HK-2 (cell line): ENCODE results near the gene CADPS2.
"Not testable (repeated sequence)": the region's sequence is repeated elsewhere in the genome, so short reads cannot be mapped to it uniquely, and the experiment has no call there.

Experiments
- DNase-seq: peaks from one replicate; pipeline ENCODE4 v3.0.0-alpha.2; 2018; ENCODE audit not compliant: unreplicated experiment

CADPS2 gene

GRCh38 chr7:122709930-122710646, 176.2 kb downstream of the CADPS2 start:
- DNase-seq, result no peak

- DNase-seq, result no peak
These were observed 179.4 kb downstream of the CADPS2 start for GRCh38 chr7:122706836-122707235.

- DNase-seq, result no peak
These were observed 183.3 kb downstream of the CADPS2 start, which contains the start of gene RNF148 for GRCh38 chr7:122702872-122703510. Gene RNF148, minus strand, starts transcription at chr7:122702922. Its CDS starts 172 bp downstream, at chr7:122702750.

GRCh38 chr7:122699017-122699416, 187.2 kb downstream of the CADPS2 start, which contains the start of gene RNF133:
Gene RNF133, minus strand, starts transcription at chr7:122699117. Its CDS starts 199 bp downstream, at chr7:122698918.
- DNase-seq, result no peak

GRCh38 chr7:122695816-122696215, 190.4 kb downstream of the CADPS2 start:
- DNase-seq, result no peak

- no peak for DNase-seq
These were observed 191.6 kb downstream of the CADPS2 start for GRCh38 chr7:122694697-122695096.

- DNase-seq, result no peak
These were observed 193.4 kb downstream of the CADPS2 start for GRCh38 chr7:122692769-122693309.

- DNase-seq, result no peak
These were observed 194.6 kb downstream of the CADPS2 start for GRCh38 chr7:122691569-122692235.

GRCh38 chr7:122689346-122690109, 196.7 kb downstream of the CADPS2 start:
- DNase-seq, result no peak

- no peak for DNase-seq
These were observed 197.8 kb downstream of the CADPS2 start for GRCh38 chr7:122688400-122688998.

- DNase-seq, result no peak
These were observed 199.8 kb downstream of the CADPS2 start for GRCh38 chr7:122686360-122686878.

- DNase-seq, result no peak
These were observed 201.8 kb downstream of the CADPS2 start for GRCh38 chr7:122684504-122684903.

GRCh38 chr7:122682815-122683550, 203.3 kb downstream of the CADPS2 start:
- DNase-seq, result no peak

- not testable (repeated sequence) for DNase-seq
These were observed 205.1 kb downstream of the CADPS2 start for GRCh38 chr7:122681186-122681585.

- DNase-seq, result no peak
These were observed 206.4 kb downstream of the CADPS2 start for GRCh38 chr7:122679813-122680212.

- peak; percentile 14 for DNase-seq
These were observed 207.0 kb downstream of the CADPS2 start for GRCh38 chr7:122679269-122679709.

GRCh38 chr7:122677149-122677548, 209.1 kb downstream of the CADPS2 start:
- DNase-seq, result no peak

- no peak for DNase-seq
These were observed 209.8 kb downstream of the CADPS2 start for GRCh38 chr7:122676466-122676865.

GRCh38 chr7:122675621-122676020, 210.6 kb downstream of the CADPS2 start:
- no peak for DNase-seq

- DNase-seq, result no peak
These were observed 211.2 kb downstream of the CADPS2 start for GRCh38 chr7:122675011-122675410.
